GM12872 (cell line): Measurements from ENCODE around the gene RNF183.

Source experiments
- TF ChIP-seq, protein P1 (sequence below): IDR thresholded peaks from 3 replicates; pipeline ENCODE4 v1.5.1; 2011; ENCODE audit warnings: low read depth, mild to moderate bottlenecking, low read length, moderate library complexity; ENCODE audit not compliant: insufficient read depth

The RNF183 gene

DNA sequence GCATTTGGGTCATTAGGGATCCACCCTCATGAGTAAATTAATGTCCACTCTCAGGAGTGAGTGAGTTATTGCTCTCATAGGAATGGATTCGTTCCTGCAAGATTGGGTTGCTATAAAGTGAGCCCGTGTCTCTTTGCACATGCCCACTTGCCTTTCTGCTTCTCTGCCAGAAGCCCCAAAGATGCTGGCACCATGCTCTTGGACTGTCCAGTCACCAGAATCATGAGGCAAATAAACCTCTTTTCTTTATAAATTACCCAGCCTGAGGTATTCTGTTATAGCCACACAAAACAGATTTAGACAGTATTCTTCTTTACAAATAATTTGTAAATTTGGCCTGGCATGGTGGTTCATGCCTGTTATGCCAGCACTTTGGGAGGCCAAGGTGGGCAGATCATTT is 52.4 kb downstream of the RNF183 start:
- TF ChIP-seq, protein P1, sequence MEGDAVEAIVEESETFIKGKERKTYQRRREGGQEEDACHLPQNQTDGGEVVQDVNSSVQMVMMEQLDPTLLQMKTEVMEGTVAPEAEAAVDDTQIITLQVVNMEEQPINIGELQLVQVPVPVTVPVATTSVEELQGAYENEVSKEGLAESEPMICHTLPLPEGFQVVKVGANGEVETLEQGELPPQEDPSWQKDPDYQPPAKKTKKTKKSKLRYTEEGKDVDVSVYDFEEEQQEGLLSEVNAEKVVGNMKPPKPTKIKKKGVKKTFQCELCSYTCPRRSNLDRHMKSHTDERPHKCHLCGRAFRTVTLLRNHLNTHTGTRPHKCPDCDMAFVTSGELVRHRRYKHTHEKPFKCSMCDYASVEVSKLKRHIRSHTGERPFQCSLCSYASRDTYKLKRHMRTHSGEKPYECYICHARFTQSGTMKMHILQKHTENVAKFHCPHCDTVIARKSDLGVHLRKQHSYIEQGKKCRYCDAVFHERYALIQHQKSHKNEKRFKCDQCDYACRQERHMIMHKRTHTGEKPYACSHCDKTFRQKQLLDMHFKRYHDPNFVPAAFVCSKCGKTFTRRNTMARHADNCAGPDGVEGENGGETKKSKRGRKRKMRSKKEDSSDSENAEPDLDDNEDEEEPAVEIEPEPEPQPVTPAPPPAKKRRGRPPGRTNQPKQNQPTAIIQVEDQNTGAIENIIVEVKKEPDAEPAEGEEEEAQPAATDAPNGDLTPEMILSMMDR = no peak

DNA sequence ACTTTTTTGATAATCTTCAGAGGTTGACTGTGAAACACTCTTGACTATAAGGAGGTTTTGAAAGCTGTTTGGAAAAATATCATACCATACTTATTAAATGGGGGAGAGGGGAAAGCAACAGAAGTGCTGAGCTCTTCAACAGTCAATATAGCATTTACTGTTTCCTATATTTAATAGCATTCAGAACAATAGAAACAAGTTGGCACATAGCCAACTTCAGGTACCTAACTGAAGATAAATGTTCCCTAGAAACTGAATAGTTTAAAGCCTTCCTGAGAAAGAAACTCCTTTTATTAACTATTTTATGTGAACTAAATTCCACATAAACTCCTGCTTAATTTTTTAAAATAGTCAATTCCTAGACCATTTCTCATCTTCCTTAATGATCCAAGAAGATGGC is 55.5 kb downstream of the RNF183 start:
- TF ChIP-seq, protein P1 = no peak
